OCI-LY3 (cell line): Measurements from ENCODE around the gene MTHFD1.

ENCODE experiments used
- CTCF ChIP-seq: fragments of 200-600, 300-600 bp; sonication (generic); IDR thresholded peaks from 2 replicates; pipeline ENCODE4 v1.5.1; 2014; ENCODE audit warnings: antibody characterized with exemption, low read length, low read depth
- EZH2phosphoT487 ChIP-seq: fragments of 200-600 bp; shearing (Covaris generic); IDR thresholded peaks from 2 replicates; pipeline ENCODE4 v1.6.1; 2018; ENCODE audit warnings: antibody characterized with exemption, mixed run types, low read depth

GRCh38 chr14:64488590-64489099 is 100.5 kb downstream of the MTHFD1 start:
- no peak for TF ChIP-seq CTCF
- TF ChIP-seq EZH2phosphoT487 = no peak
